ENCODE measurements around the gene MRM2.

DNA sequence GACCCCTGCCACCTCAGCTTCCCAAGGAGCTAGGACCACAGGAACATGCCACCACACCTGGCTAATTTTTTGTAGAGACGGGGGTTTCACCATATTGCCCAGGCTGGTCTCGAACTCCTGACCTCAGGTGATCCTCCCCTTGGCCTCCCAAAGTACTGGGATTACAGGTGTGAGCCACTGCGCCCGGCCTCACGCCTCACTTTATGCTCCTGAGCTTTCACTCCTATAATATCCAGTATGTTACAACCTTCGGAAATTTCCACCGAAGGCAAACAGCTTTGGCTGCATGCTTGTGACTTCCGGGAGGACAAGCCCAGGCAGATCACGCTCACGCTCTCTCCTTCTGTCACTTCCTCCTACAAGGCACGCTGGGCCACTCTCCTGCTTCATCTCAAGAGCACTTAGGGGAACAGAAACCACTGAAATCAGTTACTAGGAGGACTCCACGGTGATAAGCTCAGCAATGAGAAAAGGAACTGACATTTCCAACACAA, 4.8 kb downstream of the MRM2 start:
- TF ChIP-seq, protein P1, sequence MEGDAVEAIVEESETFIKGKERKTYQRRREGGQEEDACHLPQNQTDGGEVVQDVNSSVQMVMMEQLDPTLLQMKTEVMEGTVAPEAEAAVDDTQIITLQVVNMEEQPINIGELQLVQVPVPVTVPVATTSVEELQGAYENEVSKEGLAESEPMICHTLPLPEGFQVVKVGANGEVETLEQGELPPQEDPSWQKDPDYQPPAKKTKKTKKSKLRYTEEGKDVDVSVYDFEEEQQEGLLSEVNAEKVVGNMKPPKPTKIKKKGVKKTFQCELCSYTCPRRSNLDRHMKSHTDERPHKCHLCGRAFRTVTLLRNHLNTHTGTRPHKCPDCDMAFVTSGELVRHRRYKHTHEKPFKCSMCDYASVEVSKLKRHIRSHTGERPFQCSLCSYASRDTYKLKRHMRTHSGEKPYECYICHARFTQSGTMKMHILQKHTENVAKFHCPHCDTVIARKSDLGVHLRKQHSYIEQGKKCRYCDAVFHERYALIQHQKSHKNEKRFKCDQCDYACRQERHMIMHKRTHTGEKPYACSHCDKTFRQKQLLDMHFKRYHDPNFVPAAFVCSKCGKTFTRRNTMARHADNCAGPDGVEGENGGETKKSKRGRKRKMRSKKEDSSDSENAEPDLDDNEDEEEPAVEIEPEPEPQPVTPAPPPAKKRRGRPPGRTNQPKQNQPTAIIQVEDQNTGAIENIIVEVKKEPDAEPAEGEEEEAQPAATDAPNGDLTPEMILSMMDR (IDR thresholded peaks at IDR 0.05) = no peak
- TF ChIP-seq POLR2A (IDR thresholded peaks at IDR 0.05) = no peak

All from Peyer's patch (tissue), 4 donors.